ENCODE data around the gene KRTAP4-4.

- TF ChIP-seq ZFP3 (CRISPR knock-in tag; IDR thresholded peaks at IDR 0.05): no peak
- TF ChIP-seq ARNTL (CRISPR knock-in tag; IDR thresholded peaks at IDR 0.05; ENCODE audit: borderline replicate concordance, low read depth): no peak
- TF ChIP-seq PATZ1 (CRISPR knock-in tag; IDR thresholded peaks at IDR 0.05; ENCODE audit: borderline replicate concordance): no peak
- TF ChIP-seq CREB5 (CRISPR knock-in tag; IDR thresholded peaks at IDR 0.05; ENCODE audit: low read depth): no peak
- no peak for TF ChIP-seq CSRNP3 (CRISPR knock-in tag; IDR thresholded peaks at IDR 0.05)
- no peak for TF ChIP-seq TCF4 (CRISPR knock-in tag; IDR thresholded peaks at IDR 0.05; ENCODE audit: borderline replicate concordance)
- no peak for TF ChIP-seq ZFP30 (CRISPR knock-in tag; IDR thresholded peaks at IDR 0.05)
- no peak for TF ChIP-seq OSR1 (CRISPR knock-in tag; IDR thresholded peaks at IDR 0.05)
Measured at GRCh38 chr17:41131979-41132378, 28.6 kb downstream of the KRTAP4-4 start.

Measured in SK-N-SH treated with all-trans-retinoic acid at 6 μM for 48 hours (cell line).